HG03280 (cell line): ENCODE results near the gene RNF43.

Source experiments
- ATAC-seq: cut with Tn5 transposase; IDR thresholded peaks from one replicate; pipeline ENCODE4 v1.9.1; 2021; ENCODE audit warnings: mild to moderate bottlenecking, moderate library complexity; ENCODE audit not compliant: unreplicated experiment

Gene RNF43

DNA sequence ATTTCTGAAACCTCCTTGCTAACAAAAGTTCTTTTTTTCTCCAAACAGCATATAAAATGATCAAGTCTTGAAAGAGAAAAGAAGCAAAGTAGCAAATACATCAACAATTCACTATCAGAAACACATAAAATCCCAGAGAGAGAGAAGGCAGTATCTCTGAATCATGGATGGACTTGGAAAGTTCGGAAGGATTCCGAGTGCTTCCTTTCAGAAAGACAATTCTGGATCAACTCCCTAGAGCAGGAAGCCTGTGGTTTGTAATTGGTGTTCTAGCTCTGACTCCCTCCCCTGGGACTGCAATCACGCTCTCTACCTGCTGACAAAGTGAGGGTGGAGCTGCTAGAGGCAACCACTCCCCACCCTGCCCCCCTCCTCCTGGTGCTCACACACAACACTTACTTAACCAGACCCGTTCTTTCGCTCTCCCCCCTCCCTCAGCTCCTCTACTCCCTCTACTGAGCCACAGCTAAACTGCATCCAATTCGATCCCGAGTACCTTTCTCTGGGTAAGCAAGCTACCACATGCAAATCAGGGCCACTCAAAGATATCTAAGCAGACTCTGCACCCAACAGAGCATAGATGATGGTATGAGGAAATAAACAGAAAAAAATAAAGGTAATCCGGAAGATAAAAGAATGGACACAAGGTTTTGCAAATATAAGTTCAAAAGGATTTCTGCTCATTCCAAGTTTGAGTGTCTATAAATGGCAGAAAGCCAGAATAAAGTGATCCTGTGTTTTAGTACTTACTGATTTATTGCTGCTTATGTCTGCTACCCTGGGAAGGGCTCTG is at the start of gene RNF43:
Gene RNF43, minus strand, starts transcription at position 235 of the 793 bp plus-strand sequence. CDS start 1,957 bp downstream, outside the sequence.
- ATAC-seq = peak; percentile 95

DNA sequence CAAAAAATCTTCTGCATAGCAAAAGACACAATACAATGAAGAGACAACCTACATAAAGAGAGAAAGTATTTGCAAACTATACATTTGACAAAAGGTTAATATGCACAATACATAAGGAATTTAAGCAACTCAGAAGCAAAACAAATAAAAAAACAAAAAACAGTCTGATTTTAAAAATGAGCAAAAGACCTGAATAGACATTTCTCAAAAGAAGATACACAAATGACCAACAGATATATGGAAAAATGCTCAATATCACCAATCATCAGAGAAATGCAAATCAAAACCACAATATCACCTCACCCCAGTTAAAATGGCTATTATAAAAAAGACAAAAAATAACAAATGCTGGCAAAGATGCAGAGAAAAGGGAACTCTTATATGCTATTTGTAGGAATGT is 38.2 kb upstream of the RNF43 start:
- ATAC-seq = no peak

DNA sequence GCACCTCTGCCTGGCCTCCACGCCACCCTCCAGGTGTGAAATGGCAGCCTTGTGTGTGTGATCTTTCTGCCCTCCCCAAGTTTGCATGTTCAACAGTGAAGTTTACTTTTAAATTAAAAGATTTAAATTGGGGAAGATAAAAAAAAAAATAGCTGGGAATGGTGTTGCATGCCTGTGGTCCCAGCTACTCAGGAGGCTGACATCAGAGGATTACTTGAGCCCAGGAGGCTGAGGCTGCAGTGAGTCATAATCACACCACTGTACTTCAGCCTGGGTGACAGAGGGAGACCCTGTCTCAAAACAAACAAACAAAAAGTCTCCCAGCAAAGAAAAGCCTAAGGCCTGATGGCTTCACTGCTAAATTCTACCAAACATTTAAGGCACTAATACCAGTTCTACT is 35.4 kb upstream of the RNF43 start:
- no peak for ATAC-seq

DNA sequence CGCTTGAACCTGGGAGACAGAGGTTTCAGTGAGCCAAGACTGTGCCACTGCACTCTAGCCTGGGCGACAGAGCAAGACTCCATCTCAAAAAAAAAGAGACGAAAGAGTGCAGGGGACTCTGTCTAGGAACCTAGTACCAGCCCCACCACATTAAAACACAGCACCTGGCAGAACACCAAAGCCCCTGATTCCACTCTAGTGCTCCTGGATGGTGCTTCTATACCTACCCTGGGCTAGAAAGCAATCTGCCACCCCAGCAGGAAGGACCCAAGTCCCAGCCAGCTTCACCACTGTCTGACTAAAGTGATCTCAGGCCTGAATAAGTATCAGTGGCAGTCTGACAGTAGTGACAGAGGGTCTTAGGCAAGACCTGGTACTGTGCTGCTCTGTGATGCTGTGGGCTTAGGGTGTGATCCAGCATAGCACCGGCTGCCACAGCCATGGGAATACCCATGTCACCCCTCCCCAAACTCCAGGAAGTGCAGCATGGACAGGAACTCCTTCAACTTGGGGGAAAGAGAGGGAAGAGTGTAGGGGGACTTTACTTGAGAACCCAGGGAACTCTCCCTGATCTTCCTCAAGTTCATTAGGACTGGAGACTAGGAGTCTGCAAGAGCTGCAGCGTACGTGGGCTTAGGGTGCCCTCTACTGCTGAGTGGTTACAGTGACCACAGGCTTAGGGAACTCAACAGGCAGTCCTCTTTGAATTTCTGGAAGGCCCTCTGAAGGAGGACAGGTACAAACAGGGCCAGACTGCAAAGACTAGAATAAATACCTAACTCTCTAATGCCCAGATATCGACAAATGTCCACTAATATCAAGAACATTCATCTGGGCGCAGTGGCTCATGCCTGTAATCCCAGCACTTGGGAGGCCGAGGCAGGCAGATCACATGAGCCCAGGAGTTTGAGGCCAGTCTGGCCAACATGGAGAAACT is 30.0 kb upstream of the RNF43 start:
- no peak for ATAC-seq

DNA sequence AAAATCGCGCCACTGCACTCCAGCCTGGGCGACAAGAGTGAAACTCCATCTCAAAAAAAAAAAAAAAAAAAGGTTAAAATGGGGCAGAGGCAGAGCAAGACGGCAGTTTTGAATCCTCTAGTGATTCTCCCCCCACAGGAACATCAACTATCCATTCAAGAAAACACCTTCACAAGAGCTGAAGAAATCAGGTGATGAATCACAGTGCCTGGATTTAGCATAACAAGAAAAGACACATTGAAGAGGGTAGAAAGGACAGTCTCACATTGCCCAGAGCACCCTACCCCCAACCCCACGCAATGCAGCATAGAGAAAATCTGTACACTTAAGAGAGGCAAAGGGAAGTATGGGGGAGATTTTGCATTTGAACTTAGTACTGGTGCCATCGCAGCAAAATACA is 28.8 kb upstream of the RNF43 start:
- no peak for ATAC-seq

DNA sequence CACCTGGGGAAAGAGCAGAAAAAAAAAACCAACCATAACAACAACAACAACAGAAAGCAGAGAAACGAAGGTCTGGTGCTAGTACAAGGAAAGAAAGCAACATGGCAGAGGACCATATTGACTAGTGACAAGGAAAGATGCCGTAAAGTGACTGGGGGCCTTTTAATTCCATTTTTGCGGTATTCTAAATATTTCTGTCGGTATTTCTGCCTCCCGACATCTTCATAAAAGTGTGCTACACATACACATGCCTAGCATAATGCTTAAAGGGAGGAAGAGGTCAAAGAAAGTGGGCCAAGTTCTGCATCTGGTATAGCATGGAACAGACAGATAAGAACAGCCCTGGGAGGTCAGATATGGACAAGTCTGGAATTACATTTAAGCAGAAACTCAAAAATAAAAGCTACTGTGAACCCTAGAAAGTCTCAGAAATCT is 19.5 kb upstream of the RNF43 start:
- no peak for ATAC-seq

DNA sequence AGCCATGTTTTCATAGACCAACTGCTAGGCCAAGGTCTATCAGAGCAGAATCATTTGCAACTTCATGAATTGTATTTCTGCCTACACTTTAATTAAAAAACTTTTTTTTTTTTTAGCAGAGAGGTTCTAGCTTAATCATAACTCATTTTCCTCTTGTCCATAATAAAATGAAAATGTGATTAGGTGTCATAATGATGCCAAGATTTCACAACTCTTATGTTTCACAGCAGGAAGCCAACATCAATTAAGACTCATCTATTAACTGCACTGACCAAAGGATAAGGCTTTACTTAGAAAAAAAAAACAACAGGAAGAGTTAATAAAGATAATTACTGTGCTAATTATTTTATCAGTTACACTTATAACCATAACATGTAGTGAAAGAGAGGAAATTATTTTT is 18.9 kb upstream of the RNF43 start:
- no peak for ATAC-seq

DNA sequence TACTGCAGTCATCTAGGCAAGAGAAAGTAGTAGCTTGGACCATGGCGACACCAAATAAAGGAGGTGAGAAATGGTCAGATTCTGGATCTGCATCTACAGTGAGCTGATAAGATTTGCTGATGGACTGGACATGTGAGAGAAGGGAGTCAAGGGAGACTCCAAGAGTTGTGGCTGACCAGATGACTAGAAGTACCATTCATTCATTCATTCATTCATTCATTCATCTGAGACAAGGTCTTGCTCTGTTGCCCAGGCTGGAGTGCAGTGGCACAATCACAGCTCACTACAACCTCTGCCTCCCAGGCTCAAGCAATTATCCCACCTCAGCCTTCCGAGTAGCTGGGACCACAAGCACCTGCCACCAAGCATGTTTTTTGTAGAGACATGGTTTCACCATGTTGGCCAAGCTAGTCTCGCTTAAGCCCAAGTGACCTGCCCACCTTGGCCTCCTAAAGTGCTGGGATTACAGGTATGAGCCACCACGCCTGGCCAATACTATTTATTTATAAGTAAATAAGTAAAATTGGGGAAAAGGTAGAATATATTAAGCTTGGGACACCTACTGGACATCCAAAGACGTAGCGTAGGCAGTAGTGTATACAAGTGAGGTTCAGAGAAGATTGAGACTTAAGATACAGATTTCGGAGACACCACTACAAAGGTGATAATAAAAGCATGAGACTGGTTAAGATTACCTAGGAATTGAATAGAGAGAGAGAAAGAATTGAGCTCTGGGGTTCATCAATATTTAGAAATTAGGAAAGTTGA is 15.7 kb upstream of the RNF43 start:
- ATAC-seq = no peak

DNA sequence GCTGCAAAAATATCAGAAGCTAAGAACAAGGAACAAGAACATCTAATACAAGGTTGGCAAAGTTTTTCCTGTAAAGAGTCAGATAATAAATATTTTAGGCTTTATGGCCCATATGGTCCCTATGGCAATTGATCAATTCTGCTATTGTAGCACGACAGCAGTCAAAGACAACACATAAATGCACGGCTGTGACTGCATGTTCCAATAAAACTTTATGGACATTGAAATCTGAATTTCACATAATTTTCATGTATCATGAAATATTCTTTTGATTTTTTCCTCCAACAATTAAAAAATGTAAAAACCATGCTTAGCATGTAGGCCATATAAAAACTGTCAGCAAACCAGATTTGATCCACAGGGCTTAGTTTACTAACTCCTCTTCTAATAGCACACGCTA is 10.5 kb upstream of the RNF43 start:
- ATAC-seq = no peak

DNA sequence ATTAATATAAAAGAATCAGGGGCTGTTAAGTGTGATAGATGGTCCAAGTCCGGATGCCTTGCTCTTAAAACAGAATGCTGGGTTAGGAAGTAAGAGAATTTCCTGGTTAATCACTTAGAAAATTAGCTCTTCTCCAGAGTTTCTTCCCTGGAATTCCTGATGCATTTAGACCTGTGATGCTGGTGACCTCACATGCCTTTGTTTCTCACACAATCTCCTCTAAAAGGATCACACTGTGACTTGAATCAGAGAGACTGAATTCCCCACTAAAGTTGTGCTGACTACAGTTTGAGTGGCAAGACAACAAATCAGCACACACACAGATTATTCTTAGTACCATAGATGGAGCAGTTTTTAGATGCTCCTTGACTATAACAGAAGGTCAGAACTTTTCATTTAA is 4.4 kb upstream of the RNF43 start:
- ATAC-seq = no peak

DNA sequence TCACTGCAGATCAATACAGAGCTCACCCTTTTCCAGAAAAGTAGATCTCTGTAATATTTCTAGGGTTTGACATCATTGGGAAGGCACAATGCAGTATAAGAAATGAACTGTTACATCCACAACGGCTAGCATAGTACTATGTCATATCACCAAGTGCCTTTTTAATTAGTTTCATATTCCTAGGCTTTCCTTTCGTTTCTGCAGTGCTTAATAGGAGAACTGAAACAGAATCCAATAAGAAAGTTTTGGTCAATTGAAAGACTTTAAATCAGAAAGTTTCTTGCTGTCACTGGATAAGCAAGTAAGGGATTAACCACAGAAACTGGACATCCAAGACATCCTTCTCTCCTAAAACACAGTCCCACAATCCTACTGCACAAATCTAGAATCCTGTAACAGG is 3.5 kb upstream of the RNF43 start:
- no peak for ATAC-seq

DNA sequence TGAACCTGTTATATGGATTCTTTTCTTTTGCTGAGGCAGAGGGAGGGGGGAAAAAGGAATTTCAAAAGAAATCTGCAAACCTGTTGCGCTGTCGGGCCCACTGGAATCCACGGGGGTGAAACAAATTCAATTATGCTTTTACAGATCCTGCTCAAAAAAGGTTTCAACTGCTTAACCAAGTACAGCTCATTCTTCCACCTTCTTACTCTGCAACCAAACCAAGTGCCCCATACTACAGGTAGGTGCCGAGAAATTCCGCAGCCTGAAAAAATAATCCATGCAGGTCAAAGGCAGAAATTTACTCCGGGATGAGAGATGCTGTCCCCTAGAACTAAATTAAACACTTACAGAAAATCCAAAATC is 416 bp downstream of the RNF43 start:
- ATAC-seq = no peak

DNA sequence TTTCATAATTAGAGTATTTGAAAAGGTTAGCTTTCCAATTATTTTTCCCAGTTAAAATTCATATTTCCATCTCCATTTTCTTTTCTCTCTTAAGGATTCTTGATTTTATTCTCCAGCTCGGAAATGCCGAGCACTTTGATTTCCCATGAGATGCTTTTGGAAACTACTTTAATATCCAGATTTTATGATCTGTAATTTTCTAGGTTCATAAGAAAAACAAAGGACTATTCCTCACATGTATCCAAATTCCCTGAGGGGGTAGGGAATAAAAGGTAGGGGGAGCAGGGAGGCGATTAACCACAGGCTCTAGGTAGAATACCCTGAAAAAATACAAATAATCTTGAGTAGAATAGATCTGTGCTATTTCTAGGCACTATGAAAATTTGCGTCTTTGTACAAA is 938 bp downstream of the RNF43 start:
- no peak for ATAC-seq

DNA sequence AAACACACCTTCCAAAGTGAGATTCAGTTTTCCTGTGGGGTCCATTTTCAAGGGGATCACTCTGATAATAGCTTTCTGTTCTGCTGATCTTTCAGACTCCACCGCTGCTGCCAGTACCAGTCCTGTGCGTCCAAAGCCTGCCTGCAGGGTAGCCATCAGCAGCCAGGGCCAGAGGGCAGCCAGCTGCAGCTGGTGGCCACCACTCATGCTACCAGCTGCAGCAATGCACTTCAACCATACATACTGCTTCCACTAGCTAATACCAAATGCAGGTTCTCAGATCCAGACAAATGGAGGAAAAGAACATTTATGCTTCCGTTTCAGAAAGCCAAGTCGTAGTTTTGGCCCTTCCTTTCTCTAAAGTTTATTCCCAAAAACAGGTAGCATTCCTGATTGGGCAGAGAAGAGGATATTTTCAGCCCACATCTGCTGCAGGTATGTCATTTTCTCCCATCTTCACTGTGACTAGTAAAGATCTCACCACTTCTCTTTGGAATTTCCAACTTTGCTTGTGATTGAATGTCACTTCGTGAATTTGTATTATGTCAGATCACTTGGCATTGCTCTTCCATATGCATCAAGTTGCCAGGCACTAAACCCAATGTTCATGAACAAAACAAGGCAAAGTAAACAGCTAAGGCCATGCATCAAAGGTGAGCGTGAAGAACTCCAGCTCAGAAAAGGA is 1.8 kb downstream of the RNF43 start:
- ATAC-seq = no peak

DNA sequence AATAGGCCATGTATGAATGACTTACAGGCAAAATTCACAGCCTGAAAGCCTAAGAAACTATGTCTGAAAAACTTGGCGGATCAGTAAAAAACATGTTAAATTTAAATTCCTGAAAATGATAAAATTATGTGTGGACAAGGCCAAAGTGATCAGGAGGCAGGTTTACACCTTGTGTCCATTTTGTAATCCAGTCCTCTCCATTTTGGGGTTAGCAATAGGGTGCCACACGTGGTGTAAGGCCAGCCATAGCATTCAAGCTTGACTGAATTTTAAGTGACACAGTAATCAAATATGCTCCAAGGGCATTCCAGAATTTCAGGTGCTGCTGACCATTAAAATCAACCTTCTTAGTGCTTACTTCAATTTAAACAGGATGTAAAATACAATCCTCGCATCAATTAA is 2.7 kb downstream of the RNF43 start:
- no peak for ATAC-seq

DNA sequence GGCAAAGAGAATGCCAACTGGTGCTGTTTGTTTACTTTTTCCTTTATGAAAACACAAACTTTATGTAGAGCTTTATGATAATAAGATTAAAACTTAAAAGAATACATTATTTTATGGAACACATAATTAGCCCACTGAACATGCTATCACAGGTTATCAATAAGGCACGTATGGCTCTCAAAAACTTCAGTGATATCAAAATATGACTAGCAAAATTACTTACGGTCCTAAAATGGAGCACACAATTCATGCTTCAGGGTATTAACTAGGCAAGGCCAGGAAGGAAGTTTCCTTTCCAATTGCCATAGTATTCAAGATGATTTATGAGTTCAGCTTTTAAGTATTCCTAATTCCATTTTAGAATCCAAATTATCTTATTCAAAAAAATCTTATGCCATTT is 3.6 kb downstream of the RNF43 start:
- no peak for ATAC-seq

DNA sequence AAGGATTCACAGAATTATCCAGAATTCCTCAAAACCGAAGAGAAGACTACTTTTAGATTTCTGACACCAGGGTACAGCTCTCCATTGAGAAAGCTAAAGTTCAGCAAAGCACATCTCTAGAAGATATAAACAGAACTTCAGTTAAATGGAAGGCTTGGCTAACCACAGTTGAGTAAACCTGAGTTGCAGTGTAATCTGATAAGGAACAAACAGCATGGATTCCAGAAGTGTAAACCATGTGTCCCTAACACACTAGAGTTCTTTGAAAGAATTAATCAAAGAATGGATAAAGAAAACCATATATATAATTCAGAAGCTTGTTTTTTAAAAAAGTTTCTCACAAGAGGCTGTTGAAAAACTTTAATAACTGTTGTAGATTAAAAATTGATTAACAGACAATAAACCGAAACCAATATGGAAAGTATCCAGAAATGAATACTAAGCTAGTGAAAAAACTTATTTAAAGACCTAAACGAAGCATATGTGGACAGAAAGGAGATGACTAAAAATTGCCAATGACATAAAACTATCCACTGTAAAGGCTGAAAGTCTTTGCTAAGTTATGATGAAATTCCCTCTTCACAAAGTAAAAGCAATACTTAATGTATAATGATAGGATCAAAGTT is 4.3 kb downstream of the RNF43 start:
- ATAC-seq = no peak

DNA sequence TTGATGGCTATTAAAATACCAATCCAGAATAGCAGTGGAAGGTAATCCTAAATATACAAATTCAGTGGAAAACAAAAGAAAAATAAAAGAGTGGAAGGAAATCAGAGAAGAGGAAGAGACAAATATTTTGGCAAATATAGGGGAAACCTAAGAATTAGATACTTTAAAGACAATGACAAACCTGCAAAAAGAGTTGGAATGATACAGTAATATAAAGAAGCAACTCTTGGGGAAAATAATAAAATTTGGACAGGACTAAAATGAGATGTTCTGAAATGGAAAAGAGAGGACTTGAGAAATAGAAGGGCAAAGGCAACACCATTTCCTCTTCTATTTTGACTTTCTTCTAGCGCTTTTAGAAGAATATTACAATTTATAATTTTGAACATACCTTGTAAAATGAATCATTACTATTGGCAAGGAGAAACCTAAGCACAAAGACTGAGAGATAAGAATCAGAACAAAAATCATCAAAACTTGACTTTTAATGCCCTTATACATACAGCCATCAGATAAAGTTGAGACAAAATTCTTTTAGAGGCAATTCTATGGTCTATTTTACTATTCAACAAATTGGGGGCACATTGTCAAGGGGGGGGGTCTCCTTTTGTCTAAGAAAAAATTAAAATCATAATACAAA is 5.2 kb downstream of the RNF43 start:
- no peak for ATAC-seq

DNA sequence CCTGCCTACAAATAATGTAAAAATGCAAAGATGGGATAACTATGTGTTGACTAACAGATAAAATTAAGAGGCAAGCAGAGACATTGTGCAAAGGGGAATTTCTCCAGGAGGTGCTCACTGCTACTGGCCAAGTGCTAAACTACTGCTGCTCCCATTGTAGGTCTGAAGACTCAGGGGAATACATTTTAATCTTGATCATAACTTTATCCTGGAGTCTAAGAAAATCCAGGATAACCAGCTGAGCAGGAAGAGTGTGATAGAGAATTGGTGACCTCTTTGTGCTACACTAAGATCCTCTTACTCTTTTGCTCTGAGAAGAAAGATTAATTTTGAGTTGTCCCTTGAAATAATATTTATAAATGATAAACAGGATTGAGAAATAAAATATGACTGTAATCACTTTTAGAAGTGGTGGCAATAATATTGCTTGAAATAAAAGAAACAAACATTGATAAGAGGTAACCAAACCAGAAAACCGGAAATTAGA is 5.9 kb downstream of the RNF43 start:
- ATAC-seq = no peak
